Smooth muscle cell (in vitro differentiated cells): ENCODE data around the gene ALK. TPM values are rescaled to one million over a fixed set of nuclear protein-coding genes. Genes with fewer than 3 reads are reported as not detected.

Experiments
- DNase-seq: peaks from one replicate; lab custom pipeline; 2025; ENCODE audit not compliant: unreplicated experiment; lab: John Stamatoyannopoulos, UW
- H2AFZ ChIP-seq: fragments of 200-600 bp; sonication (generic); 2 replicates; pipeline ENCODE4 v1.6.0; 2016; ENCODE audit warnings: antibody characterized with exemption, low read depth, mild to moderate bottlenecking
- H3F3A ChIP-seq: fragments of 200-600 bp; sonication (generic); 2 replicates; pipeline ENCODE4 v1.6.0; 2017; ENCODE audit warnings: antibody characterized with exemption, low read depth
- H3K27ac ChIP-seq: fragments of 200-600 bp; sonication (generic); 2 replicates; pipeline ENCODE4 v1.5.1; 2016; ENCODE audit warnings: low read depth, mild to moderate bottlenecking
- H3K27me3 ChIP-seq: fragments of 200-600 bp; sonication (generic); 2 replicates; pipeline ENCODE4 v1.6.1; 2016; ENCODE audit warnings: low read depth, mild to moderate bottlenecking
- H3K36me3 ChIP-seq: fragments of 200-600 bp; sonication (generic); 2 replicates; pipeline ENCODE4 v1.5.1; 2016; ENCODE audit warnings: low read depth
- H3K4me1 ChIP-seq: fragments of 200-600 bp; sonication (generic); 2 replicates; pipeline ENCODE4 v1.5.1; 2016; ENCODE audit warnings: low read depth
- H3K4me2 ChIP-seq: fragments of 200-600 bp; sonication (generic); 2 replicates; pipeline ENCODE4 v1.6.0; 2016; ENCODE audit warnings: mild to moderate bottlenecking
- H3K4me3 ChIP-seq: fragments of 200-600 bp; sonication (generic); 2 replicates; pipeline ENCODE4 v1.5.1; 2016; ENCODE audit warnings: mild to moderate bottlenecking
- H3K79me2 ChIP-seq: fragments of 200-600 bp; sonication (generic); 2 replicates; pipeline ENCODE4 v1.6.0; 2016; ENCODE audit warnings: low read depth, mild to moderate bottlenecking
- H3K9ac ChIP-seq: fragments of 200-600 bp; sonication (generic); 2 replicates; pipeline ENCODE4 v1.6.0; 2016; ENCODE audit warnings: low read depth
- H3K9me3 ChIP-seq: fragments of 200-600 bp; sonication (generic); replicated peaks from 2 replicates; pipeline ENCODE4 v1.5.1; 2016; ENCODE audit warnings: low read depth
- H4K20me1 ChIP-seq: fragments of 200-600 bp; sonication (generic); 2 replicates; pipeline ENCODE4 v1.6.0; 2016; ENCODE audit warnings: low read depth
- CTCF ChIP-seq: fragments of 200-600 bp; sonication (generic); IDR thresholded peaks from 2 replicates; pipeline ENCODE4 v1.5.1; 2017; ENCODE audit warnings: borderline replicate concordance, mild to moderate bottlenecking, antibody characterized with exemption; ENCODE audit not compliant: insufficient read depth, poor library complexity, severe bottlenecking
- WGBS: methylation state at CpG from one replicate; pipeline ENCODE4 v1.1.7; 2016; ENCODE audit warnings: low lambda C conversion rate; 5-methylcytosine and 5-hydroxymethylcytosine counted together
- polyA plus RNA-seq: library from polyadenylated mRNA; unstranded; fragments of >200 nt; fragmentation: Nextera tagmentation; extraction: Ambion mirVana; gene quantifications from 2 replicates; pipeline ENCODE4 v1.2.1, GENCODE V29; 2016
- total RNA-seq: library from RNA; depleted of rRNA; stranded (reverse); fragments of >200 nt; gene quantifications from 2 replicates; pipeline ENCODE4 v1.2.3, GENCODE V29; 2014

Gene ALK
- total and polyA plus RNA-seq, 2 experiments from 2014 or later, result 0.13 to 0.19 TPM

- H4K20me1 ChIP-seq, result no peaks in the 10 kb centered on the region
- no peak overlapping the region for H2AFZ ChIP-seq
- DNase-seq, result no peak
- H3K4me2 ChIP-seq, result no peak overlapping the region
- no peaks in the 10 kb centered on the region for H3K4me1 ChIP-seq
- no peak overlapping the region for H3K27ac ChIP-seq
- H3F3A ChIP-seq, result no peaks in the 10 kb centered on the region
- no peak overlapping the region for H3K4me3 ChIP-seq
- WGBS, result 68% methylated on average over 1 of the region's 1 CpG
- no peaks in the 10 kb centered on the region for H3K36me3 ChIP-seq
- TF ChIP-seq CTCF, result no peak
- H3K27me3 ChIP-seq, result peaks cover 10% of the 10 kb centered on the region
- no peak overlapping the region for H3K9ac ChIP-seq
- H3K9me3 ChIP-seq, result no peaks in the 10 kb centered on the region
- H3K79me2 ChIP-seq, result no peaks in the 10 kb centered on the region
Measured at GRCh38 chr2:29802986-29803385, 118.4 kb downstream of the ALK start.

GRCh38 chr2:29799628-29800027 is 121.8 kb downstream of the ALK start:
- Histone ChIP-seq H3K9ac (no peak overlapping the region), H3K4me2 (no peak overlapping the region), H3K36me3 (no peaks in the 10 kb centered on the region), H3K4me1 (no peaks in the 10 kb centered on the region), H3K27me3 (peaks cover 10% of the 10 kb centered on the region), H3F3A (no peaks in the 10 kb centered on the region), H3K79me2 (no peaks in the 10 kb centered on the region), H2AFZ (no peak overlapping the region), H3K9me3 (no peaks in the 10 kb centered on the region), H4K20me1 (no peaks in the 10 kb centered on the region), H3K27ac (no peak overlapping the region), H3K4me3 (no peak overlapping the region)
- TF ChIP-seq CTCF, result no peak
- DNase-seq, result no peak
- 93% methylated on average over 3 of the region's 3 CpGs for WGBS

- WGBS, result 58% methylated on average over 3 of the region's 3 CpGs
- no peaks in the 10 kb centered on the region for H3K4me1 ChIP-seq
- H4K20me1 ChIP-seq, result no peaks in the 10 kb centered on the region
- H3K27ac ChIP-seq, result no peak overlapping the region
- H3K4me3 ChIP-seq, result no peak overlapping the region
- no peak overlapping the region for H3K9ac ChIP-seq
- no peaks in the 10 kb centered on the region for H3F3A ChIP-seq
- no peak overlapping the region for H2AFZ ChIP-seq
- no peak for TF ChIP-seq CTCF
- H3K79me2 ChIP-seq, result no peaks in the 10 kb centered on the region
- H3K36me3 ChIP-seq, result no peaks in the 10 kb centered on the region
- H3K27me3 ChIP-seq, result peaks cover 10% of the 10 kb centered on the region
- no peaks in the 10 kb centered on the region for H3K9me3 ChIP-seq
- DNase-seq, result no peak
- H3K4me2 ChIP-seq, result no peak overlapping the region
Measured at GRCh38 chr2:29797916-29798315, 123.5 kb downstream of the ALK start.

GRCh38 chr2:29796446-29796845 is 124.9 kb downstream of the ALK start:
- Histone ChIP-seq H3K9me3 (no peaks in the 10 kb centered on the region), H3K4me2 (no peak overlapping the region), H3K4me1 (no peaks in the 10 kb centered on the region), H3K27me3 (peaks cover 10% of the 10 kb centered on the region), H3F3A (no peaks in the 10 kb centered on the region), H2AFZ (no peak overlapping the region), H3K79me2 (no peaks in the 10 kb centered on the region), H3K9ac (no peak overlapping the region), H3K4me3 (no peak overlapping the region), H4K20me1 (no peaks in the 10 kb centered on the region), H3K27ac (no peak overlapping the region), H3K36me3 (no peaks in the 10 kb centered on the region)
- DNase-seq, result no peak
- no peak for TF ChIP-seq CTCF
- WGBS, result 55% methylated on average over 4 of the region's 4 CpGs
